Prostate gland (tissue), 2 donors: ENCODE results near the gene HARS2.

Source experiments
- POLR2A ChIP-seq: fragments of 450-650 bp; IDR thresholded peaks from one replicate; pipeline ENCODE4 v1.6.1; 2016; ENCODE audit warnings: antibody characterized with exemption, mild to moderate bottlenecking
- POLR2AphosphoS5 ChIP-seq: sonication (generic); formaldehyde crosslinking; IDR thresholded peaks from one replicate; pipeline ENCODE4 v1.6.1; 2017; ENCODE audit warnings: antibody characterized with exemption
- TF ChIP-seq, protein P1 (sequence below), 4 experiments: fragments of 200-600 bp in 2 of 4; fragments of 450-650 bp in 2 of 4; sonication (generic) in 2 of 4; IDR thresholded peaks; 1 replicate in 3 of 4; 2 replicates in 1 of 4; pipeline ENCODE4 v1.5.1; 2016 to 2019; ENCODE audit warnings: antibody characterized with exemption in 4 of 4, mild to moderate bottlenecking in 2 of 4, moderate library complexity in 2 of 4

GRCh38 chr5:140694276-140694675 lies 3.0 kb downstream of the HARS2 start:
- TF ChIP-seq, protein P1, sequence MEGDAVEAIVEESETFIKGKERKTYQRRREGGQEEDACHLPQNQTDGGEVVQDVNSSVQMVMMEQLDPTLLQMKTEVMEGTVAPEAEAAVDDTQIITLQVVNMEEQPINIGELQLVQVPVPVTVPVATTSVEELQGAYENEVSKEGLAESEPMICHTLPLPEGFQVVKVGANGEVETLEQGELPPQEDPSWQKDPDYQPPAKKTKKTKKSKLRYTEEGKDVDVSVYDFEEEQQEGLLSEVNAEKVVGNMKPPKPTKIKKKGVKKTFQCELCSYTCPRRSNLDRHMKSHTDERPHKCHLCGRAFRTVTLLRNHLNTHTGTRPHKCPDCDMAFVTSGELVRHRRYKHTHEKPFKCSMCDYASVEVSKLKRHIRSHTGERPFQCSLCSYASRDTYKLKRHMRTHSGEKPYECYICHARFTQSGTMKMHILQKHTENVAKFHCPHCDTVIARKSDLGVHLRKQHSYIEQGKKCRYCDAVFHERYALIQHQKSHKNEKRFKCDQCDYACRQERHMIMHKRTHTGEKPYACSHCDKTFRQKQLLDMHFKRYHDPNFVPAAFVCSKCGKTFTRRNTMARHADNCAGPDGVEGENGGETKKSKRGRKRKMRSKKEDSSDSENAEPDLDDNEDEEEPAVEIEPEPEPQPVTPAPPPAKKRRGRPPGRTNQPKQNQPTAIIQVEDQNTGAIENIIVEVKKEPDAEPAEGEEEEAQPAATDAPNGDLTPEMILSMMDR (IDR thresholded peaks at IDR 0.05) = no peak
- no peak for TF ChIP-seq POLR2AphosphoS5
- no peak for TF ChIP-seq POLR2A
